ENCODE results near the gene MMP20.

Gene MMP20

DNA sequence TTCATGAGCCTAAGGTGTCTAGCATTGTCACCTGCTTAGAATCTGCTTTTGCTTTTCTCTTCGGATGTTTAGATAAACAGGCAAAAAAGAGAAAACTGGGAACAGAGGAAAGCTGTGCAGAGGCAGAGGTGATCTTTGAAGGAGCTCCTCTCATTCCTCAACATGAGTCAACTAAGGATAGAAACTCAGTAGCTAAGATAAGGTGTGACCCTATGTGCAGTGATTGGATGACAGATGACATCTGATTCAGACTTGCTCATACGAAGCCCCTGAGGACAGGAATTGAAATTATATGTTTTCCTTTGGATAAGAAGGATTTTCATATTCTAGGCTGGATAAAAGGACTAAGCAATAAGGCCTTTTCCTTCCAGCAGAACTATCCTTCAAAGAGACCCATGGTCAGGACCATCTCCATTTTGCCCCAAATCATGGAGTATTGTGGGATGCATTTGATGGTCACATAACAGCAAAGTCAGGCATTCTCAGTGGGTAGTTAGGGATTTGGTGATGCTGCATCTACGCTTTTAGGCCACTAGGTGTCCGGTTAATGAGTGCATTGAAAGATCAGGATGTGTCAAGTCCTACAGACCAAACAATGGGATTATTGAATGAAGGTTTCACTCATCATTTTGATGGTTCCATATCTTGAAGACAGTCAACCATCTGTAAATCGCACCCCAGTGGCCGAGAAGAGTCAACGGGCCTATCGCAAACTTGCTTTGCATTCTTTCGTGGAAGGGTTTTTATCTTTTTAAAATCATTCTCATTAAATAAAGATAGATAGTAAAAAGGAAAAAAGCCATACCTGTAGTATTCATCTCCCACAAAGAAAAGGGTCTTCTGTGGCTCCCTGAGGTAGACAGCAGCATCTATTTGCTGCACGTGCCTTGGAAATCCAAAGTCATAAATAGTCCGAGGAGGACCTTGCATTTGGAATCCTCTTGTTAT lies 32.2 kb downstream of the MMP20 start:
- Histone ChIP-seq H3K4me1 (ENCODE audit: control insufficient read depth, insufficient read depth, low read length) (no peaks in the 10 kb centered on the region), H3K4me3 (ENCODE audit: low read length) (no peak overlapping the region), H3K36me3 (ENCODE audit: control insufficient read depth, insufficient read depth, low read length) (no peaks in the 10 kb centered on the region), H3K27me3 (ENCODE audit: control insufficient read depth, insufficient read depth, low read length) (no peaks in the 10 kb centered on the region), H3K9me3 (ENCODE audit: control insufficient read depth, insufficient read depth, low read length) (no peaks in the 10 kb centered on the region), H3K27ac (ENCODE audit: low read length) (no peak overlapping the region)
- no peak for DNase-seq (ENCODE audit: low read depth, low spot score)
- WGBS (ENCODE audit: insufficient coverage, insufficient read length) = no CpG with 5 or more reads among the region's 11 CpGs

DNA sequence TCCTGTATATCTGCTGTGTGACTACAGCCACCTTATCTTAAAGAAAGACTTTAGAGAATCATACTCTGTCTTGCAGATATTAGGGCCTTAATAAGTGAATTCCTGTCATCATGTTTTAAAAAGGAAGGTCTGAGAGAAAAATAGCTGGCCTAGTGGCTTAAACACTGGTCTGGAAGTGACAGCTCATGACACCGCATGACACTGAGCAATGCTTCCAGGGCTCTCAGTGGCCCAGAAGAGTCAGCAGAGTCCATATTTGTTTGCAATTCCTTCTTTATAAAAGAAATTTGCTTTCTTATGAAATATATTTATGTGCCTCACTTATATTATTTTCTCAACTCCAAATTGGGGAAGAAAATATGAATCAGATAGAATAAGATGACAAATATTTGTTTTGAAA lies 33.0 kb downstream of the MMP20 start:
- Histone ChIP-seq H3K4me1 (ENCODE audit: control insufficient read depth, insufficient read depth, low read length) (no peaks in the 10 kb centered on the region), H3K27me3 (ENCODE audit: control insufficient read depth, insufficient read depth, low read length) (no peaks in the 10 kb centered on the region)
- no CpG with 5 or more reads among the region's 1 CpG for WGBS (ENCODE audit: insufficient coverage, insufficient read length)

DNA sequence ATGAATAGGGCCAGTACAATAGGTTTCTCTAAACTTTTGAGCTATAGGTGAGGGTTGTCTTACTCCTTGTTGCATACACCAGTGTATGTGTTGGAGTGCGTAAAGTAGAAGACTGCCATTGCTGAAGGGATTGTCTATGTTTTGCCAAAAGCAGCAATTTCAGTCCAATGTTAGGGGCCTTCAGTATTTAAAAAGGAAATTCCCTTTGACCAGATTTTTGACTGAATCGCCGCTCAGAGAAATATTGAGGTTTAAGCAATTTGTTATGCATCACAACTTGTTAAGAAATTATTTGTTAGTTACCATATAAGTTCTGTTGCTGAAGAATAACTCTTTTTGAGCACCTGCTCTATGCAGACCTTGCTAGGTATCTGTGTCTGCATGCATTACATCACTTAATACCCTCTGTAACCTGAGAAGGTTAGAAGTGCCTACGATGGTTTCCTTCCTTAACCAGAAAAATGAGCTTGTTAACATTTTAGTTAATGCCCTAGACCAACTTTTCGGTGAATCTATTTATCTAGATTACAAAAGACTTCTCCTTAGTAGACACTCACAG lies 33.9 kb downstream of the MMP20 start:
- Histone ChIP-seq H3K27me3 (ENCODE audit: control insufficient read depth, insufficient read depth, low read length) (no peaks in the 10 kb centered on the region), H3K4me3 (ENCODE audit: low read length) (no peak overlapping the region), H3K9me3 (ENCODE audit: control insufficient read depth, insufficient read depth, low read length) (no peaks in the 10 kb centered on the region), H3K4me1 (ENCODE audit: control insufficient read depth, insufficient read depth, low read length) (no peaks in the 10 kb centered on the region), H3K27ac (ENCODE audit: low read length) (no peak overlapping the region), H3K36me3 (ENCODE audit: control insufficient read depth, insufficient read depth, low read length) (no peaks in the 10 kb centered on the region)
- no CpG with 5 or more reads among the region's 5 CpGs for WGBS (ENCODE audit: insufficient coverage, insufficient read length)
- DNase-seq (ENCODE audit: low read depth, low spot score) = no peak

More for the DNA sequence above, 33.0 kb downstream of the MMP20 start:
- Histone ChIP-seq H3K27ac (ENCODE audit: low read length) (no peak overlapping the region), H3K4me3 (ENCODE audit: low read length) (no peak overlapping the region), H3K36me3 (ENCODE audit: control insufficient read depth, insufficient read depth, low read length) (no peaks in the 10 kb centered on the region), H3K9me3 (ENCODE audit: control insufficient read depth, insufficient read depth, low read length) (no peaks in the 10 kb centered on the region)
- no peak for DNase-seq (ENCODE audit: low read depth, low spot score)

DNA sequence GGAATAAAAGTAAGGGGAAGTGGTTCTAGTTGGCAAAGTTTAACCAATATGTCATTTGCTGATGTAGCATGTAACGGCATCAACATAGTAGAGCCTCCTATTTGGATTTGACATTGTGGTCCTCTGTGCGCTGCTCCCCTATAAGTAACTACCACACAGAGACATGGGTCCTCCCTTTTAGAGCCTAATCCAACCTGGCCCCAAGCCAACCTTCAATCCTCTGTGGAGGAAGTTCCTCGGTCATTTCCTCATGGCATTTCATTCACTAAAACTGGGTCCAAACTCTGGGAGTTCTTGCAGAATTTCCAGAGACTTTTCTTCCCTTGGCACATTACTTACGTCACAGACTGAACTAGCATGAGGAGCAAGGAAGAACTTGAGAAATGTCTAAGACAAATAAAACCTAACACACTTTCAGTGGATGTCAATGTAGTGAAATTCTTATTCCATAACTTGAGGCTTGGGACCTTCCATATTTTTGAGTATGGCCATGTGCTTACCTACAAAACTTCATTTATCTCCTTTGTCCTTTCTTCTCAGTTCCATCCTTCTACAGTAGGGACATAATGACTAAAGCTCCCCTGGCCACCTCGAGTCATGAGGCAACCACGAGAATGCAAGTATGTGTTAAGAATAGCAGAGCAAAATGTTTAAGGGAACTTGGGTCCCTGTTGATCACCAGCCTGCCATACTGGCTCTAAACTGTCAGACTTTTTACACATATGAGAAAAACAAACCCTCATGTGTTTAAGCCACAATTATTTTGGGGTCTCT lies 34.7 kb downstream of the MMP20 start:
- no CpG with 5 or more reads among the region's 6 CpGs for WGBS (ENCODE audit: insufficient coverage, insufficient read length)
- no peaks in the 10 kb centered on the region for H3K4me1 ChIP-seq (ENCODE audit: control insufficient read depth, insufficient read depth, low read length)
- no peak overlapping the region for H3K27ac ChIP-seq (ENCODE audit: low read length)
- no peaks in the 10 kb centered on the region for H3K27me3 ChIP-seq (ENCODE audit: control insufficient read depth, insufficient read depth, low read length)
- H3K9me3 ChIP-seq (ENCODE audit: control insufficient read depth, insufficient read depth, low read length) = no peaks in the 10 kb centered on the region
- no peaks in the 10 kb centered on the region for H3K36me3 ChIP-seq (ENCODE audit: control insufficient read depth, insufficient read depth, low read length)
- H3K4me3 ChIP-seq (ENCODE audit: low read length) = no peak overlapping the region
- DNase-seq (ENCODE audit: low read depth, low spot score) = no peak

DNA sequence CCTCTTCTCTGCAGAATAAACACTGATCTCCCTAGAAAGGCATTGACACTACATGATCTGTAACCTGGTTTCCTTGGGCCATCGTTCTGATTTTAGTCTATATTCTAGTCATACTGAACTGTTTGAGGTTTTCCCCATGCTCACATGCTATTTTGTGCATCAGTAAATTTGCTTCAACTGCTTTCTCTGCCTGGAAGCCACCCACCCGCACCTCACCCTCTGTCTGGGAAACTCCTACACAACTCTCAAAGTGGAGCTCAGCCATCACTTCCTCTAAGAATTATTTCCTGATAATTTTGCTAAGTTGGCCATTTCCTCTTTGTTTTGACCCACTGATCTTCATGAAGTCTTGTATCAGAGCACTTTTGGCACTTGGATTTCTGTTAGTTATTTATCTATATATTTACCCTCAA lies 36.1 kb downstream of the MMP20 start:
- no CpG with 5 or more reads among the region's 2 CpGs for WGBS (ENCODE audit: insufficient coverage, insufficient read length)
- Histone ChIP-seq H3K27ac (ENCODE audit: low read length) (no peak overlapping the region), H3K4me1 (ENCODE audit: control insufficient read depth, insufficient read depth, low read length) (no peaks in the 10 kb centered on the region), H3K36me3 (ENCODE audit: control insufficient read depth, insufficient read depth, low read length) (no peaks in the 10 kb centered on the region), H3K27me3 (ENCODE audit: control insufficient read depth, insufficient read depth, low read length) (no peaks in the 10 kb centered on the region), H3K9me3 (ENCODE audit: control insufficient read depth, insufficient read depth, low read length) (no peaks in the 10 kb centered on the region), H3K4me3 (ENCODE audit: low read length) (no peak overlapping the region)
- no peak for DNase-seq (ENCODE audit: low read depth, low spot score)

DNA sequence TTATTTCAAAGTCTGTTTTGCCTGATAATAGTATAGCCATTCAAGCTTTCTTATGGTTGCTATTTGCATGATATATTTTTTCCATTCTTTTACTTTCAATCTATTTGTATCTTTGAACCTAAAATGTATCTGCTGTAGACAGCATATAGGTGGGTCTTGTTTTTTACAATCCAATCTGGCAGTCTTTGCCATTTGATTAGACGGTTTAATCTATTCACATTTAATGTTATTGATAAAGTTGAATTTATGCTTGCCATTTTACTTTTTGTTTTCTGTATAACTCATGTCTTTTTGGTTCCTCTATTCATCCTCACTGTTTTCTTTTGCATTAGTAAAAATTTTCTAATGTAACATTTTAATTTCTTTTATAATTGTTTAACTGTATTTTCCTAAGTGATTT lies 37.4 kb downstream of the MMP20 start:
- no peaks in the 10 kb centered on the region for H3K4me1 ChIP-seq (ENCODE audit: control insufficient read depth, insufficient read depth, low read length)
- DNase-seq (ENCODE audit: low read depth, low spot score) = no peak
- H3K27me3 ChIP-seq (ENCODE audit: control insufficient read depth, insufficient read depth, low read length) = no peaks in the 10 kb centered on the region
- no peak overlapping the region for H3K27ac ChIP-seq (ENCODE audit: low read length)
- no CpG with 5 or more reads among the region's 1 CpG for WGBS (ENCODE audit: insufficient coverage, insufficient read length)
- no peaks in the 10 kb centered on the region for H3K9me3 ChIP-seq (ENCODE audit: control insufficient read depth, insufficient read depth, low read length)
- H3K36me3 ChIP-seq (ENCODE audit: control insufficient read depth, insufficient read depth, low read length) = no peaks in the 10 kb centered on the region
- H3K4me3 ChIP-seq (ENCODE audit: low read length) = no peak overlapping the region

DNA sequence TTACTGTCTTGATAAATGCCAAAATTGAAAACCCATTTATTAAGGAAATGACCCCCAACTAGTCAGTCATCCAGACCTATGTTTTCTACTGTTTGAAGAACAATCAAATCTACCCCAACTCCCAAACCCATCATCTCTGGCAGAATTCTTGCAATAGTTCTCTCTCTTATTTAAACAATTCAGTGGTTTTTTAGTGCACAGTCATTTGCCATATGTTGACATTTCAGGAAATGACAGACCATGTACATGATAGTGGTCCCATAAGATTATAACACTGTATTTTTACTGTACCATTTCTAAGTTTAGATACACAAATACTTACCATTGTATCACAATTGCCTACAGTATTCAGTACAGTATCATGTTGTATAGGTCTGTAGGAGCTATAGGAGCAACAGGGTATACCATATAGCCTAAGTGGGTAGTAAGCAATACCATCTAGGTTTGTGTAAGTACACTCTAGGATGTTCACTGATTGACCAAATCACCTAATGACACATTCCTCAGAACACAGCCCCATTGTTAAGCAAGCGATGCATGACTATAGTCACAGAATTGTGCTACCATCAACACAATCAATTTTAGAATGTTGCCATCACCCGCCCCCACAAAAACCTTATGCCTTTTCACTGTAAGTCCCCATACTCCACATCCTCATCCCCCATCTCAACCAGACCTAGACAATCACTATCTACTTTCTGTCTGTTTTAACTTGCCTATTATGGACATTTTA lies 41.8 kb downstream of the MMP20 start:
- no peak for DNase-seq (ENCODE audit: low read depth, low spot score)
- no peaks in the 10 kb centered on the region for H3K27me3 ChIP-seq (ENCODE audit: control insufficient read depth, insufficient read depth, low read length)
- no CpG with 5 or more reads among the region's 2 CpGs for WGBS (ENCODE audit: insufficient coverage, insufficient read length)
- no peak overlapping the region for H3K4me3 ChIP-seq (ENCODE audit: low read length)
- no peaks in the 10 kb centered on the region for H3K9me3 ChIP-seq (ENCODE audit: control insufficient read depth, insufficient read depth, low read length)
- H3K36me3 ChIP-seq (ENCODE audit: control insufficient read depth, insufficient read depth, low read length) = no peaks in the 10 kb centered on the region
- H3K4me1 ChIP-seq (ENCODE audit: control insufficient read depth, insufficient read depth, low read length) = no peaks in the 10 kb centered on the region
- H3K27ac ChIP-seq (ENCODE audit: low read length) = no peak overlapping the region

DNA sequence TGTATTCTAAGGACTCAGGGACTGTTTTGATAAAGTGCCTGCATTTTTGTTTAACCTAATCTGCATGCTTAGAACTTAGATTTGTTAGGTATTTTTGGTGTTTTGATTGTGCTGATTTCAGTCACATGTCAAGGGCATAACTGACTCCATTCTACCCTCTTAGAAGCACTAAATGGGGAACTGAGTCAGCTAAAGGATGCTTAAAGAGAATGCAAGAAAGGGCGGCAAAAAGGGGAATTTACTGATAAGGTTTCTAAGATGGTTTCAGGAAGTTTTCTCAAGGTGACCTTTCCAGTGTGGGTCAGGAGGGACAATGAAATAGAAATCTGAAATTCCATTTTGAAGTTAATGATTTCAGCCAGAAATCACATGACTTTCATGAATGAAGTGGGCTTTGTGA lies 43.0 kb downstream of the MMP20 start:
- Histone ChIP-seq H3K27me3 (ENCODE audit: control insufficient read depth, insufficient read depth, low read length) (no peaks in the 10 kb centered on the region), H3K27ac (ENCODE audit: low read length) (no peak overlapping the region), H3K9me3 (ENCODE audit: control insufficient read depth, insufficient read depth, low read length) (no peaks in the 10 kb centered on the region), H3K4me1 (ENCODE audit: control insufficient read depth, insufficient read depth, low read length) (no peaks in the 10 kb centered on the region), H3K36me3 (ENCODE audit: control insufficient read depth, insufficient read depth, low read length) (no peaks in the 10 kb centered on the region), H3K4me3 (ENCODE audit: low read length) (no peak overlapping the region)
- no CpG with 5 or more reads among the region's 1 CpG for WGBS (ENCODE audit: insufficient coverage, insufficient read length)
- DNase-seq (ENCODE audit: low read depth, low spot score) = no peak

DNA sequence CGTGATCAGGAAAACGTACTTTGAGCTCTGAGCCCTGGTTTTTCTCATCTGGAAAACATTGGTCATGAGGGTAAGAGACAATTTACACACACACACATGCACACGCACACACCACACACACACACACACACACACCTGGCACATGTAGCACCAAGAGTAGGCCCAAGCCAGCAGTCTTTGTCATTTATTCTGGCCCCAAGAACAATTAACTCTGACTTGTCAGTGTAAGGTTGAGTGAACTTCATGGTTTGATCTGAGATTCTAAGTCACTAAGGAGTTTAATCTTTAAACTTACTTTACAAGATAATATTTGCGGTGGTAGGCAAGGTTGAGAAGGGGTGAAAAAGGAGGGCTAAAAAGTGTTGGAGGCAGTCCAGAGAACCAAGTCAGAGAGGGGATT lies 44.1 kb downstream of the MMP20 start:
- Histone ChIP-seq H3K36me3 (ENCODE audit: control insufficient read depth, insufficient read depth, low read length) (no peaks in the 10 kb centered on the region), H3K4me1 (ENCODE audit: control insufficient read depth, insufficient read depth, low read length) (no peaks in the 10 kb centered on the region), H3K27me3 (ENCODE audit: control insufficient read depth, insufficient read depth, low read length) (no peaks in the 10 kb centered on the region), H3K27ac (ENCODE audit: low read length) (no peak overlapping the region), H3K9me3 (ENCODE audit: control insufficient read depth, insufficient read depth, low read length) (no peaks in the 10 kb centered on the region), H3K4me3 (ENCODE audit: low read length) (no peak overlapping the region)
- DNase-seq (ENCODE audit: low read depth, low spot score) = no peak
- WGBS (ENCODE audit: insufficient coverage, insufficient read length) = no CpG with 5 or more reads among the region's 4 CpGs
